GM18526 (cell line): ENCODE measurements around the gene TMEM273.

Experiments
- POLR2A ChIP-seq: IDR thresholded peaks from 3 replicates; pipeline ENCODE4 v1.6.1; 2011; ENCODE audit not compliant: insufficient read length; ENCODE audit errors: extremely low read depth

TMEM273 gene

DNA sequence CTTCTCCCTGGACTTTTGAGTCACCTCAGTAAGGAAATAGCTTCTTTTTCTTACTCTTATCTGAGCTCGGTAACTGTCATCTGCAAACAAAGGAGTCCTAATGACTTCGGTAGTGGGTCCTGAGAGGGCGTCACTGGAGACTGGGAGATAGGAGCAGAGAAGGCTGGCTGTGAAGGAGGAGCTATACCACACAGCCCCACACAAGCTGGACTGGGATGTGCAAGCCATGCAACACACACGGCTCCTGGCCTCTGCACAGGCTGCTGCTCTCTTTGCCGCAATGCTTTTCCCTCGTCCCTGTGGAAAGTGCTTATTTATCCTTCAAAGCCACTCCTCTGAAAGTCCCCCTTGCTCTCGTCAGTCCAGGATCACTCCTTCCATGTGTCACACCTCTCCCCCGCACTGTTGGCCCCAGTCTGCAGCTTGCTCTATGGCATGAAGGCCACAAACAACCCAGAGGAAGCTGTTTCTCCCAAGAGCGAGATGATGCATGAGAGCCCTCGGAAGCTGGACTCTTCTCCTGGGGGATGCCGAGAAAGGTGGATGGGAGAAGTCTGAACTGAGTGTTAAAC, 14.9 kb downstream of the TMEM273 start:
- no peak for TF ChIP-seq POLR2A

DNA sequence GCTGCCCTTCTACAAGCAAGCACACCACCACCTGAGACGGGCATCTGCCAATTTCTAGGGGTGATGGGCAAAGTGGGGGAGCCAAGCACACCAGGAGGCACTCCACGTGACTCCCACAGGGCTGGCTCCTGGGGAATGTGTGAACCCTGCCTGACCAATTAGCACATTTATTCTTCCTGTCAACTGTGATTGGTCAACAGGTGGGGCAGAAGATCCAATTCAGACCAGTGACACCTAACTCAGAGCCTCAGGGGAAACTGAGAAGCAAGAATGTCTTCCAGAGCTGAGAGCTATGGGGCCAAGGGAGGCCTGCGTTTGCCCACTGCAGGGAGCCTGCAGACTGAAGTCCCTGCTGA, 15.4 kb downstream of the TMEM273 start:
- TF ChIP-seq POLR2A, result no peak

DNA sequence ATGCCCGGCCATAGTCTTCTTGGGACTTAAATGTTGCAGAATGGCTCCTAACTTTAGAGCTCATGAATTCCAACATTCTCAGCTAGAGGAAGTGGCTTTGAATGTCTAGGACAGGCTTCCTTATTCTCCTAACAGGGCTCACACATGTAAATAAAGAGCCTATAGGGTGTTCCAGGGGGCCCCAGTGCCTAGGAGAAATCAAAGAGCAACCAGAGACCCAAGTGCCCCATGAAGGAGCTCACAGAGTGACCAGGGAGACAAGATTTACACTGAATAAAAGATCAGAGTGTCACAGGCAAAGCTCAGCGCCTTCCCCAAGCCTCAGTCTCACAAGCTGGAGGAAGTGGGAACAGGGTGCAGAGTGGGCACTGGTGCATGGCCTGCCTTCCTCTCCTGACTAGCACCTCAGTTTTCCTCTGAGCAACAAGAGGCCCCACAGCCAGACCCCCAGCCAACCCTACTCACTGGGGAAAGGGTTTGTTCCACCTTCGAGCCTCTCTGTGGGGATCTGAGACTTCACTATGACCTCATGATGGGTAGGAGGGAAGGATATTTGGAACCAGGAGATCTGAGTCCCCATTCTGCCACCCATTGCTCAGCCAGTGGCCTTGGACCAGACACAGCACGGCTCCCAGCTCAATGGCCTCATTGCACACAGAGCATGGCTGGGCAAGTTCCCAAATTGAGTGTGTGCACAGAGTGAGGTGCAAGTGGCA, 16.0 kb downstream of the TMEM273 start:
- TF ChIP-seq POLR2A, result no peak

DNA sequence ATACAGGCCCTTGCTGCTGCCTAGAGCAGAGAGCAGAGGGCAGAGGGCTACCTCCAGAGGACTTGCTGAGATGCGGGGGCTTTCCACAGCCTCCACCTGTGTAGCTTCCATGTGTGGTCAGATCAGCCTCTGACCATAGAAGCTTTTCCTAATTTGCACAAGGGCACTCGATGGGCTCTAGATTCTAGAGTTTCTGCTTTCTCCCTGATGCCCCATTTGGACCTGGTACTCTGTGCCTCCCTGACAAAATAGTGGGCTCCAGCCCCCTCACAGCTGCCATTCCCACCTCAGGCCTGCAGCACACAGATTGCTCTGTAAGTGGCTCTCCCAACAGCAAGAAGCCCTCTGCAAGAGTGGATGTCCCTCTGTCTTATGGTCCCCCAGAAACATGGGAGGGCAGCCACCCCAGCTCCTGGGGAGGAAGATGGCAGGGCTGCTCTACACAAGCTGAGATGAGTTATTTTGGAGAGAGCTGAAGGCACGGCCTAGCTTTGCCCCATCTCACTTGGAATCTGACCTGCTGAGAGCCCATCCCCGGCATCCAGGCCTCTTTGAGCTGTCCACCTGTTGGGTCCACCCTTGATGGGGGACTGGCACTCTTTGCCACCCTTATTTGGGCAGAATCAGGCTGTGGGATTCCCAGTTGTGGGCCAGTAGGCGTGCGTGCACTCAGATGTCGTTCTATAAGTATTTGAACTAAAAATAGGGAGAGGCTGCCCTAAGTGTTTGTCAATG, 16.7 kb downstream of the TMEM273 start:
- TF ChIP-seq POLR2A, result no peak

DNA sequence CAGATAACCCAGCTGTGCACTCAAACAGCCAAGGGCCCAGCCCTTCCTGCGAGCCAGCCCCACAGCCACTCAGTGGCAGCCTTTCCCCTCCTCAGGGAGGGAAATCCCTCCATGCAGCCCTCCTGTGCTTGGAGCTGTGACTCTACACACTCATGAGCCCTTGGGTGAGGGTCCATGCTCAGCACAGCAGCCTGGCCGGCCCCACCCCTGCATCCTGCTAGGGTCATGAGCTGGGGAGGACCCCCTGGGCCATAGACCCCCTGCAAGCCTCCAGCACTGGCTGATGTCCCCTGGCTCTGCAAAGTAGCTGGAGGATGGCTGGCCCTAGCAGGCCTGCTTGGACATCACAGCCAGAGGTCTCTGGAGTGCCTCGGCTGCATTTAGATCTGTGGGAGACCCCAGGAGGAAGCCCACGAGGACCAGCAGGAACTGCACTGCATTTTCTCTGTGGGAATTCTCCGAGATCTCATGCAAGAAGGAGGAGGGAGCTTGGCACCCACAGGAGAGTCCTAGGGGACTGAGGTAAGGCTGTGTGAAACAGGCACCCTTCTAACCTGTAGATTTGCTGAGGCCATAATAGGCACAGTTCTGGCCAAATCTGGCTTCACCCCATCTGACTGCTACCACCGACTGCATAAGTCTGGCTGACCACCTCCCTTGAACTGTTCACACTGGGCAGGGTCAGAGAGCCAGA, 17.4 kb downstream of the TMEM273 start:
- TF ChIP-seq POLR2A, result no peak

DNA sequence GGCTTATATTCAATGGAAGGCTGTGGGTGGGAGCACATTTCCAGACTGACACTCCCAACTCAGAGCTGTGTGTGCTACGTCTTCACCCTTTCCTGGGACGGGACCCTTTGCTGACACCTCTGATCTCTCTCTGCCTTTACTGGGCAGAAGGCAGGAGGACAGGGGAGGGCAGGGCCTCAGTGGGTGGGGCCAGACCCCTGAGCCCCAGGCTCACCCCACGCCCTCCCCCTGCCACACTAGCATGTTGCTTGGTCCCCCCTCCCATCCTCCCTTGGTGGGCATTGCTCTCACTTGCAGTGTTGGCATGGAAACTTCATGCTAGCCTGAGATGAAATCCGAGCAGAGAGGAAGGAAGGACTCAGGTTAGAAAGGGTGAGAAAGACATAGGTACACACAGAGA, 18.4 kb downstream of the TMEM273 start:
- no peak for TF ChIP-seq POLR2A

DNA sequence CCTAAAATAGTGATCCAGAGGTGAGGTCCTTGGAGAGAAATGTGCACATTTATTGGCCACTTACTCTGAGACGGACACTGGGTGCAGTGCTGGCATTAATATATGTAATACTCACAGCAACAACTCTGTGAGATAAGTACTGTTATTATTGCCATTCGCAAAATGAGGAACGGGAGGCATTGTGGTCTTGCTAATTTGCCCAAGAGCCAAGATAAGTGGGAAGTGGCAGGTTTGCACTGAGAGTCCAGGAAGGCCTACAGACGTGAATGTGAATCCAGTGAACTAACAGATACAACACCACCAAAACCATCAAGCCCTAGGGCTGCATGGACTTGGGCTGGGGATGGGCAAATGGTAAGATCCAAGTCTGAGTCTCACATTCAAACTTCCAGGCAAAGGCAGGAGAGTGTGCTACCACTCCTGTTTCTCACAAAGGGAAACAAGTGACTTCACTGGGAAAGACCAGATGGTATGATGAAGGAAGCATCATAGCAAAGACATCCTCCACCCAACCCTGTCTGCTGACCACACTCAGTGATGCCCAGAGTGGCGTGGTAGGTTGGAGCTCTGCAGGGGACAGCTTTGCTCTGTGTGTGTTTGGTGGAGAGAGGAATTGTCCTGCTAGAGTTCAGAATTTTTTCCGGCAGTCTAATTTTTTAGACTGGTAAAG, 19.2 kb downstream of the TMEM273 start:
- TF ChIP-seq POLR2A, result no peak

DNA sequence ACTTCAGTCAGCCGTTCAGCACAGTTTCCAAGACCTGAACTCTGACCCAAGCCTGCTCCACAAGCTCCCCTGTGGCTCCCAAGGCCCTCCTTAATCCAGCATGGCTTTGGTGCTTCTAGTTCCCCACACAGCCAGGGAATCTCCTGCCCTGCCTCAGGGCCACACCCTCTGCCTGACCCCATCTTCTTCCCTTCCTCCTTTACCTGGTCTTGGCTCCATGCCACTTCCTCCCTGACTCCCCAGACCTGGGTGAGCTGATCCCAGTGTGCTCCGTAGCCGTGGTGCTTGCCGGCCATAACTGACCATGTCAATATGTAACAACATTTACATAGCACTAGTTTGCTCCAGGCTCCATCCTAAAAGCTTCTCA, 20.0 kb downstream of the TMEM273 start:
- no peak for TF ChIP-seq POLR2A

DNA sequence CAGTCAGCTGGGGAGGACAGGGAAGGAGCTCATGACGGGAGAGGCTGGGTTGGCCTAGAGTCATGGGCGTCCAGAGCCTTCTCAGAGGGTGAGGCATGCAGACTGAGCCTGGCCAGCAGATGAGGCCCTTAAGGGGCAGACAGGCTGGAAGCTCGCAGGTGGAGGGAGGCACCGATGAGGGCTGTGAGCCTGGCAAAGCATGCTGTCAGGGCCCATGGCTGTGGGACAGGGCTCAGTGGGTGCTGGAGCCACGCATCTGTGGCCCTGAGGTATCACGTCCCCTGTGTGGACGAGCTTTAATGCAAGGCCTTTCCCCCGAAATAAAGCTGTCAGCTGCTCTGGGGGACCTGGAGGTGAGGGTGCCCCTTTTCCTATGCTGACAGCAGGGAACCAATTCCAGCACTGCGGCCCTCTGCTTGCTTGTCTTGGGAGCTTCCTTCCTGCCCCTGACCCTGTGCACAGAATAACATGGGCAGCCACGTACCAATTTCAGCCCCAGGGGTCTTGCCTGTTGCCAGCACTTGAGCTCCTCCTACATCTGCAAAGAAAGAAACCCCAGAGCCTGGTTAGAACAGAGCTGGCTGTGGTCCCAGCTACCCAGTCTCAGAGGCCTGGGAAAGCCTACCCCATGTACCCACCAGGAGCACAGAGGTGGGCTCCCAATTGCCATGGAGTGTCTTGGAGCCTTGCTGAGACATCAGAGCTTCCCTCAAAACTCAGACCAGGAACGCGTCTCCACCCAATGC, 20.6 kb downstream of the TMEM273 start:
- TF ChIP-seq POLR2A, result no peak

DNA sequence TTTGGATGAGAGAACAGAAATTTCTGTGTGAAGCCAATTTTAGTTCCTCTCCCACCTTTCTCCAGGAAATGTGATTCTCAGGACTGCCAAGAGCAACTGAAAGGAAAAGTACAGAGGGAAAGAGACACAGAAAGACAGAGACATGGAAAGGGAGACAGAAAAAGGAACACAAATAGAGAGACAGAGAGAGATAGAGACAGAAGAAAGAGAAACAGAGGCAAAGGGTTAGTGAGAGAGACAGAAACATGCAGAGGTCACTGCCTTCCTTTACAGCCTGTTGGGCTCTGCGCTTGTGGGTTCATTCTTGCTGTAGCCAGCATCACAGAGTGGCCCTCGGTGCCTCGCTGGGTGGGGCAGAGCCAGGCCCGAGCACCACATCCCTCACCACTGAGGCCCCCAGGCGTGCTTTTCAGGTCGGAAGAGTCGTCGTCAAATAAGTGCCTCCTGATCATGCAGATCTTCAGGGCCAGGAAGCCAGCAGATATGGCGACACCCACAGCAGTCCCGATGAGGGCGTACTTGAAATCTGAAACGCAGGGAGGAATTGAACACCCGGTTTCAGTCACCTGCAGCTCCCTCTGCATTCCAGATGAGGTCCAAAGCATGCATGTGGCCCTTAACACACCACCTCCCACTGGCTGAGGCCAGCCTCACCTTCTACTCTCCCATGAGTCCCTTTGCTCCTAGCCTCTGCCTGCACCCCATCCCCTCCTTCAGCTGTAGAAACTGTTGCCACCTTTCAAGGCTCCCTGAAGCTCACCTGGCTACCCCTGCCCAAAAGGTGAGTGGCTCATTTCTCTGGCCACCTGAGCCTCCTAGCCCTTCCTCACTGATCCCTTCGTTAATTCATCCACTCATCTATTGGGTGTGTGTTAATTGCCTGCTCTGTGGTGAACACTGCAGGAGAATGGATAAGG, 21.4 kb downstream of the TMEM273 start:
- TF ChIP-seq POLR2A, result no peak

DNA sequence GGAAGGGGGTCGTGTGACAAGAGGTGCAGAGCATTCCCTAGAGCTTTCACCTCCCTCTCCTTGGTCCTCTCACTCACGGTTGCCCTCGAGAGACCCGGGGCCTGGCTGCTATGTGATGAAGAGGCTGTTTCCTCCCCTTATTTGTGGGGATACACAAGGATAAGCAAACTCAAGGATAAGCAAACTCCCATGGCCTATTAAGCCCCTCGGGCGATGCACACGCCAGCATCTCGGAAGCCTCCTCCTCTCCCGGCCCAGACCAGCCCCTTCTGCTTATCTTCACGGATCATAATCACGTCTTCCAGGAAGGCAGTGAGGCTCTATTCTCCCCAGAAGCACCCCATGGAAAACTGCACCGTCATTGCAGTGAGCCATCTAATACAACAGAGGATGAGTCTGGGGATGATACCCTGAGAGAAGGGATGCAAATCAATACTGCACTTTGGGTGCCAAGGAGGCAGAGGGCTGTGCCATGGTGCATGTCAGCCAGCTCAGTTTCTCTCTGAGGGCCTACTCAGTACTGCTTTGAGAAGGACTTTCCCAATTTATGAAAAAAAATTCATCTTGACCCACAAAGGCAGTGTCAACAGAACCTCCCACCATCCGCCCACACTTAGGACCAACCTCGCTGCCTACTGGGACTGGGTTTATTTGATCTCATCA, 22.2 kb downstream of the TMEM273 start:
- no peak for TF ChIP-seq POLR2A

DNA sequence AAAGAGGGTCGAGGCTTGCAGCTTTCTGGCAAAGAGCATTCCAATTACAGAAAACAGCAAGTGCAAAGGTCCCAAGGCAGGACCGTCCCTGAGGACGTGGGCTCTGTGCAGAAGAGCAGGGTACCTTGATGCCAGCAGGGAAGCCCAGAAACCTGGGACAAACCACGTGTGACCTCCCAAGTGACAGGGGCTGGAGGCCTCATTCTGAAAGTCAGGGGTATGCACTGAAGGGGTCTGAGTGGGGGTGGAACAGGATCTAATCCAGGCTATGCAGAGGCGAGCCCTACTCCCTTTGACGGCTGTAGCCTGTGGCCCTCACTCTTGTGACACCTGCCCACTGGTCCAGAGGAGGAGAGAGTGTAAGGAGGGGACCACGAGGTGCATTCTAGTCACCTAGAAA, 22.9 kb downstream of the TMEM273 start:
- TF ChIP-seq POLR2A, result no peak

DNA sequence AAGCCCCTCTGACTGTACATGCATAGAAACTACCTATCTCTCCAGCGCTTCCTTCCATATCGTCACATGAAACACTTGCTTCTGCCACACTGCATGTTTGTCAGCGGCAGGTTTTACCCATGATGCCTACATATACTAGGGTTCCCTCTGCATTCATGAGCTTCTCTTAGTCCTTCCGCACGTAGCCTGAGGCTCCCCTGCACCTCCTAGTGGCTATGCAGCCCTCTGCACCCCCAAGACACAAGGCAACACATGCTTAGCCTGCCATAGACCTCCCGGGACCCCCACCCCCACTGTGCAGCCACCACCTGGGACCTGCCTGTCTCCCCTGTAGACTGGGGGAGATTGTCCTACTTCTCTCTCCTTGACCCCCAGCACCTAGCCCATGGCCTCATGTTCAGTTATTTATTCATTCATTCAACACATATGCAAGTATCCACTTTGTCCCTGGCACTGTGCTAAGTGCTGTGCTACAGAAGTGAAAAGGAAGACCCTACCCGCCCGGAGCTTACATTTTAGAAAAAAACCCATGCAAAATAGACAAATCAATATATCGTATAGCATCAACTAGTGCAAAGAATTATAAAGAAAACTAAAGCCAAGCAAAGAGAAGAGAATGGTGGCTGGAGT, 23.5 kb downstream of the TMEM273 start:
- TF ChIP-seq POLR2A, result no peak
